ENCODE data around the gene KIF3B.
"Not testable (repeated sequence)": the region's sequence is repeated elsewhere in the genome, so short reads cannot be mapped to it uniquely, and the experiment has no call there.

The KIF3B gene

GRCh38 chr20:32249030-32249738 is 28.3 kb upstream of the KIF3B start:
- DNase-seq = peak; percentile 18

GRCh38 chr20:32251470-32251869 is 26.0 kb upstream of the KIF3B start:
- no peak for DNase-seq

GRCh38 chr20:32252189-32252588 is 25.3 kb upstream of the KIF3B start:
- peak; percentile 84 for DNase-seq

GRCh38 chr20:32260973-32261372 is 16.5 kb upstream of the KIF3B start:
- DNase-seq = not testable (repeated sequence)

GRCh38 chr20:32261644-32262043 is 15.8 kb upstream of the KIF3B start:
- no peak for DNase-seq

- no peak for DNase-seq
These were observed 14.0 kb upstream of the KIF3B start for GRCh38 chr20:32263398-32263954.

- no peak for DNase-seq
These were observed 5.8 kb upstream of the KIF3B start for GRCh38 chr20:32271620-32272019.

GRCh38 chr20:32274359-32274758 is 3.1 kb upstream of the KIF3B start:
- DNase-seq = no peak

GRCh38 chr20:32275163-32275562 is 2.3 kb upstream of the KIF3B start:
- not testable (repeated sequence) for DNase-seq

- DNase-seq = peak; percentile 14
These were observed 770 bp downstream of the KIF3B start for GRCh38 chr20:32278199-32278643.

- peak; percentile 14 for DNase-seq
These were observed 4.3 kb downstream of the KIF3B start for GRCh38 chr20:32281711-32282110.

- no peak for DNase-seq
These were observed 5.0 kb downstream of the KIF3B start for GRCh38 chr20:32282461-32282860.

GRCh38 chr20:32285082-32285620 is 7.7 kb downstream of the KIF3B start:
- DNase-seq = no peak

- peak; percentile 26 for DNase-seq
These were observed 8.3 kb downstream of the KIF3B start for GRCh38 chr20:32285621-32286371.

- DNase-seq = no peak
These were observed 9.8 kb downstream of the KIF3B start for GRCh38 chr20:32287231-32287638.

GRCh38 chr20:32288225-32288849 is 10.9 kb downstream of the KIF3B start:
- DNase-seq = no peak

- not testable (repeated sequence) for DNase-seq
These were observed 11.8 kb downstream of the KIF3B start for GRCh38 chr20:32289299-32289660.

GRCh38 chr20:32289661-32290431 is 12.4 kb downstream of the KIF3B start:
- DNase-seq = no peak

- no peak for DNase-seq
These were observed 13.7 kb downstream of the KIF3B start for GRCh38 chr20:32291166-32291565.

- no peak for DNase-seq
These were observed 15.1 kb downstream of the KIF3B start for GRCh38 chr20:32292548-32292947.

- DNase-seq = no peak
These were observed 16.6 kb downstream of the KIF3B start for GRCh38 chr20:32294071-32294470.

- no peak for DNase-seq
These were observed 19.0 kb downstream of the KIF3B start for GRCh38 chr20:32296412-32296811.

Measured in activated naive CD4-positive, alpha-beta T cell treated with anti-CD3 and anti-CD28 coated beads, Interleukin-2, amount 50 U/mL, for 16 hours (primary cell).